ENCODE data around the gene MAGEL2. TPM values are rescaled to one million over a fixed set of nuclear protein-coding genes. Genes with fewer than 3 reads are reported as not detected.
A peak's percentile ranks its signal among the peaks of the same experiment; 100 is the strongest.

MAGEL2 gene
- total RNA-seq, 3 donors from 2014 or later, result 0.15 to 0.33 (median 0.16) TPM

DNA sequence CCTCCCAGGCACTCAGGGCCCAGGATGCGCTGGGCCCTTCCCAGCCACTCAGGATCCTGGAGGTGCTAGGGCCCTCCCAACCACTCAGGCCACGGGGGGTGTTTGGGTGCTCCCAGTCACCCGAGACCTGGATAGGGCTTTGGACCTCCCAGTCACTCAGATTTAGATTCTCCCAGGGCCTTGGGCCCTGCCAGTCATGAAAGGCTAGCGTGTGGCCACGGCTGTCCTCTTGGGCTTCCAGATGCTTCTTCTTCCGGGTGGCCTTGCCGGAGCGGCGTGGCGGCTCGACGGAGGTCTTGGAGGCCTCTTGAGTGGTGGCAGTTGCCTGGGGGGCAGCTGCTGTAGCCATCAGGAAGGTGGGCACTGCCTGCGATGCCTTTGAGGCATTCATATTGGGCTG is 2.8 kb downstream of the MAGEL2 start:
- no peak for DNase-seq (ENCODE audit: low spot score in 2 of 2)
- peaks cover 0 to 31% of the 10 kb centered on the region in 2 donors for H3K27me3 ChIP-seq
- intact Hi-C loops (cut with DNase I; ENCODE audit: low total_unique reads), result no loop called here
- no peaks in the 10 kb centered on the region for H3K36me3 ChIP-seq
- H3K27ac ChIP-seq, result no peak overlapping the region
- no peaks in the 10 kb centered on the region for H3K4me1 ChIP-seq
- no peaks in the 10 kb centered on the region for H3K9me3 ChIP-seq
- no peak overlapping the region for H3K4me3 ChIP-seq
- TF ChIP-seq, protein P1, sequence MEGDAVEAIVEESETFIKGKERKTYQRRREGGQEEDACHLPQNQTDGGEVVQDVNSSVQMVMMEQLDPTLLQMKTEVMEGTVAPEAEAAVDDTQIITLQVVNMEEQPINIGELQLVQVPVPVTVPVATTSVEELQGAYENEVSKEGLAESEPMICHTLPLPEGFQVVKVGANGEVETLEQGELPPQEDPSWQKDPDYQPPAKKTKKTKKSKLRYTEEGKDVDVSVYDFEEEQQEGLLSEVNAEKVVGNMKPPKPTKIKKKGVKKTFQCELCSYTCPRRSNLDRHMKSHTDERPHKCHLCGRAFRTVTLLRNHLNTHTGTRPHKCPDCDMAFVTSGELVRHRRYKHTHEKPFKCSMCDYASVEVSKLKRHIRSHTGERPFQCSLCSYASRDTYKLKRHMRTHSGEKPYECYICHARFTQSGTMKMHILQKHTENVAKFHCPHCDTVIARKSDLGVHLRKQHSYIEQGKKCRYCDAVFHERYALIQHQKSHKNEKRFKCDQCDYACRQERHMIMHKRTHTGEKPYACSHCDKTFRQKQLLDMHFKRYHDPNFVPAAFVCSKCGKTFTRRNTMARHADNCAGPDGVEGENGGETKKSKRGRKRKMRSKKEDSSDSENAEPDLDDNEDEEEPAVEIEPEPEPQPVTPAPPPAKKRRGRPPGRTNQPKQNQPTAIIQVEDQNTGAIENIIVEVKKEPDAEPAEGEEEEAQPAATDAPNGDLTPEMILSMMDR (IDR thresholded peaks at IDR 0.05), result no peak
- TF ChIP-seq POLR2AphosphoS5 (IDR thresholded peaks at IDR 0.05) (no peak), POLR2A (IDR thresholded peaks at IDR 0.05) (no peak)

DNA sequence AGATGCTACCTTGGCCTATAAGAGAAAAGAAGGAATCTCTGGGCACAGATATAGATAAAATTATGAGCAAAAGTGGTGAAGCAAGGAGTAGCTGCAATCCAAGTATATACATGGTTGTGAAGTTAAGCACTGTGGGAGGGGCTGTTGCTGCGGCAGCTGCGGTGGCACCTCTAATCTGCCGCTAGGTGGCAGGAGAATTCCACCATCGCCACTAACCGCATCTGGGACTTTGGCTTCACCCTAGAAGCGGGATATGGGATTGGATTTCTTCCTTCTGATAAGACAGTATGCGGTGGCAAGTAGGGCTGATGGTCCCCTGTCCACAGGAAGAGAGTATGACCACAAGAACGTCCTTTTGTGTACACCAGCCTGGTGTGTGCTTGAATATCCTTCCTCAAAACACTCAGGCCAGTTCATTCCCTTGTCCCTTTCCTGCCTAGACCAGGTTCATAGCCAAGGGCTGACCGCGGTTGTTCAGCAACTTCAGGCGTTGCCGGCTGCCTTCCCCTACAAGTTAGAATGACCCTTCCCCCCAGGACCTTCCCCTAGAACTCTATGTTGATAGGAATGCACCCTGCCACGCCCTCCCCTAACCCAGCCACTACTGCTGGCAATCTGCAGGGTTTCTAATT is 5.1 kb downstream of the MAGEL2 start:
- H3K27ac ChIP-seq, result no peak overlapping the region
- TF ChIP-seq, protein P1 (IDR thresholded peaks at IDR 0.05), result peak in 2 of 3 donors; percentile 54 to 75
- no peak for TF ChIP-seq POLR2A (IDR thresholded peaks at IDR 0.05)
- intact Hi-C loops (cut with DNase I; ENCODE audit: low total_unique reads), result no loop called here
- no peaks in the 10 kb centered on the region for H3K4me1 ChIP-seq
- peaks cover 0 to 16% of the 10 kb centered on the region in 2 donors for H3K27me3 ChIP-seq
- no peaks in the 10 kb centered on the region for H3K36me3 ChIP-seq
- no peak overlapping the region for H3K4me3 ChIP-seq
- no peak for DNase-seq (ENCODE audit: low spot score in 2 of 2)
- H3K9me3 ChIP-seq, result no peaks in the 10 kb centered on the region

DNA sequence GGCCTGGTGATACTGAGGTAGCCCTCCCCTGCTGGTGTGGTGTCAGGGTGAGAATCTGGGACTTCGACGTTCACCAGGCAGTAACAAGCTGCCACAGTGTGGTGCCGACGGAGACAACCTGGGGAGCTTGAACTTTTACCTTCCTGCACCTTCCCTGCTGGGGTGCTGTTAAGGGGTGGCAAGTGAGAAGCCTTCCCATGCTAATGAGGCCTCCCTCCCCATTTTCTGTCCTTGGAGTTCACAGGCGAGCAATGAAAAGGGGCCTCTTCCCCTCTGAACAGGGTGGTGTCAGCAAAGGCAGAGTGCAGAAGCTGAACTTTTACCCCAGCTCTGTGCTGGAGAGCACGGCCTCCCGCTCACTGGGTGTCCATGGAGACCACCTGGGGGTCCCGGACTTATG is 13.5 kb downstream of the MAGEL2 start:
- no peak for TF ChIP-seq POLR2AphosphoS5 (IDR thresholded peaks at IDR 0.05)
- no peak for TF ChIP-seq POLR2A (IDR thresholded peaks at IDR 0.05)
- TF ChIP-seq, protein P1 (IDR thresholded peaks at IDR 0.05), result no peak
- intact Hi-C loops (cut with DNase I; ENCODE audit: low total_unique reads), result no loop called here
- H3K9me3 ChIP-seq, result no peaks in the 10 kb centered on the region
- DNase-seq (ENCODE audit: low spot score in 2 of 2), result no peak
- no peaks in the 10 kb centered on the region for H3K4me1 ChIP-seq
- no peak overlapping the region for H3K27ac ChIP-seq
- H3K27me3 ChIP-seq, result peaks cover 0 to 9% of the 10 kb centered on the region in 2 donors
- no peak overlapping the region for H3K4me3 ChIP-seq
- no peaks in the 10 kb centered on the region for H3K36me3 ChIP-seq

DNA sequence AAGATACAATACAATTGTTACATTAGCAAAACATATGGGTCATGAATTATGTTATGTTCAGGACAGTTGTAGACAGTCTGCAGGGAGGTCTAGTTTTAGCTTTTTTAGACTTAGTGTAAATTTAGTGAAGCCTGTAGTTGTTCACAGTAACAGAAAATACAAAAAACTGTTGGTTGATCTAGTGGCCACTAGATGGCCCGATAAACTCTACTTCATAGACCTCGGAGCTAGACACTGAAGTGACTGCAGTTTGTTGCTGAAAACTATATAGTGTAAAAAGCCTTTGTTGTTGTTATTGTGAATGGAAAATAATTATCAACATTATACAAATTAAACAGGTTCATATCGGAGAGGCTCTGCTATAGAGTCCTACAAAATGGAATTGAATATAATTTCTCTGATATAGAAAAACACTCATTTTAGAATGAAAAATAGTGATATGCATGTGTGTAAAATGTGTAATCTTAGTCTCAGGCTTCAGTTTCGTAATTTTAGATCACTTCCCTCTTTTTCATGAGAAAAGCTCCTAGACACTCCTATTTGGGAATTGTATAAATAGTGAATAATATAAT is 18.3 kb downstream of the MAGEL2 start:
- peaks cover 0 to 15% of the 10 kb centered on the region in 2 donors for H3K27me3 ChIP-seq
- no peak for DNase-seq (ENCODE audit: low spot score in 2 of 2)
- intact Hi-C loops (cut with DNase I; ENCODE audit: low total_unique reads), result no loop called here
- no peaks in the 10 kb centered on the region for H3K4me1 ChIP-seq
- H3K9me3 ChIP-seq, result no peaks in the 10 kb centered on the region
- H3K4me3 ChIP-seq, result no peak overlapping the region
- TF ChIP-seq, protein P1 (IDR thresholded peaks at IDR 0.05), result peak in 1 of 3 donors; percentile 13
- TF ChIP-seq POLR2AphosphoS5 (IDR thresholded peaks at IDR 0.05) (no peak), POLR2A (IDR thresholded peaks at IDR 0.05) (no peak)
- no peak overlapping the region for H3K27ac ChIP-seq
- no peaks in the 10 kb centered on the region for H3K36me3 ChIP-seq

DNA sequence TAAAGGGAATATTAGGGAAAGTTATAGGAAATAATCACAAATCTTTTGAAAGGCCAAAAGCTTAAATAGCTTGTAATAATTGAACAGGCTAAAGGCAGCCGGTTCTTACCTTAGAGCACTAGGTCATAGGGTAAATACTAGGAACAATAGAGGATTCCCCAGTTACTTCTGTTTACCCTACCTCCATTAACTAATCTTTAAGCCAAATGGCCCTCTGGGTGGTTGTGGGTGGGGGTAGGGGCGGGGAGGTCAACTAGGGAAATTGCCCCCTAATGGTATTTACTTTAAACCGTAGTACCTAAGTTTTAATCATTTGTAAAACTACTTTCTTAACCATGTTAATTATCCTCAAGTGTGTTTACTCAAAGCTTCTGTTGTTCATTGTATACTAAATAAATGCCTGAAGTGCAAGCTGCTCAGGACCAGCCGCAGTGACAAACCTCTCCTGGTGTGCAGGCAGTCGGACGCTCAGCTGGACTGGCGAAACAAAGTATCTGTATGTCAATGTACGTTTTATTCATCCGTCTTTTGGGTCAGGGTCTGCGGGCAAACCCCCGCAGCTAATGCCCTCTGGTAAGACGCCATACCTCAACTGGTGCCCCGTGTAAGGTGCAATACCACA is 18.9 kb downstream of the MAGEL2 start:
- H3K4me3 ChIP-seq, result no peak overlapping the region
- H3K27ac ChIP-seq, result no peak overlapping the region
- H3K27me3 ChIP-seq, result peaks cover 0 to 9% of the 10 kb centered on the region in 2 donors
- TF ChIP-seq, protein P1 (IDR thresholded peaks at IDR 0.05), result no peak
- TF ChIP-seq POLR2A (IDR thresholded peaks at IDR 0.05) (no peak), POLR2AphosphoS5 (IDR thresholded peaks at IDR 0.05) (no peak)
- DNase-seq (ENCODE audit: low spot score in 2 of 2), result no peak
- H3K4me1 ChIP-seq, result no peaks in the 10 kb centered on the region
- no peaks in the 10 kb centered on the region for H3K36me3 ChIP-seq
- intact Hi-C loops (cut with DNase I; ENCODE audit: low total_unique reads), result no loop called here
- peaks cover 0 to 3% of the 10 kb centered on the region in 2 donors for H3K9me3 ChIP-seq

Measured in breast epithelium (tissue), 4 donors.